GM18907 (cell line): Measurements from ENCODE around the gene RTN4RL1.

Experiments
- ATAC-seq: cut with Tn5 transposase; IDR thresholded peaks from one replicate; pipeline ENCODE4 v1.9.1; 2021; ENCODE audit warnings: mild to moderate bottlenecking, moderate library complexity; ENCODE audit not compliant: unreplicated experiment

RTN4RL1 gene

DNA sequence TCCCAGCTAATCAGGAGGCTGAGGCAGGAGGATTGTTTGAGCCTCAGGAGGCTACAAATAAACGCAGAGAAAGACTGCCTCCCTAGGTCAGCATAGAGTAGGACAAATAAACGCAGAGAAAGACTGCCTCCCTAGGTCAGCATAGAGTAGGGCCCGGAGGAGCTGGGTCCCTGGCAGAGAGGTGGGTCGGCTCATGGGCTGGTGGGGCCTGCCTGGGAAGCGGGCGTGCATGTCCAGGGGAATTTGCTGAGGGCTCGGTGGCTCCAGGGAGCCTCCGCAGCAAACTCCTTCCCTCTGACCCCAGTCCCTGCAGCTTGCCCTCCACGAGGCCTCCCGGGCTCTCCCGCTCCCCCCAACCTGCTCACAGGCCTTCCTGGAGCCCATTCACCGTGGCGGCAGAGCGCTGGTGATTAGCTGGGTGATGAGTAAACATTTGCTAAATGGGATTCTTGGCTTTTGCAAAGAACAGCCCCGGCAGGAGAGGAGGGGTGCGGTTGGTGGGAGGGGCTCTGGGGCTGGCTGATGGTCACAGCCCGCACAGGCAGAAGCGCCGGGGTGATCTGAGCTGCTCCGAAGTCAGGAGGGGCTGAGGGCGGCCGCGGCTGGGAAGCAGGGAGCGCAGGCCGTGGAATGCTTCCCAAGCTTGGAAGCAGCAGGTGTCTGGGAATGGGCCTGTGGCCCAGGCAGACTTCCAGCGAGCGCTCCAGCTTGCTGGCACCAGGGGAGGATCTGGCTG, 93.1 kb downstream of the RTN4RL1 start:
- ATAC-seq = no peak

DNA sequence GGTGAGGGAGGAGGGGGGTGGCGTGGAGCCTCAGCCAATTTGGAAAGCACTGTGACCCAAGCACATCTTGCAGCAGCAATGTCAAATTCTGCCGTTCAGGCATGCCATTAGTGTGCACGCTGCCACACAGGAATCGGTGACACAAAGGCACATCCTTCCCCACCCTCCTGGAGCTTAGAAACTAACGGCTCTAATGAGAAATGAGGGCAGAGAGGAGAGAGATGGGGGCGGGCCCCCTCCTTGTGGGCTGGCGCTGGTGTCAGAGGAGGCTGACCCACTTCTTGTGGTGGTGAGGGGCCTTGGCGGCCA, 94.8 kb downstream of the RTN4RL1 start:
- ATAC-seq = no peak

DNA sequence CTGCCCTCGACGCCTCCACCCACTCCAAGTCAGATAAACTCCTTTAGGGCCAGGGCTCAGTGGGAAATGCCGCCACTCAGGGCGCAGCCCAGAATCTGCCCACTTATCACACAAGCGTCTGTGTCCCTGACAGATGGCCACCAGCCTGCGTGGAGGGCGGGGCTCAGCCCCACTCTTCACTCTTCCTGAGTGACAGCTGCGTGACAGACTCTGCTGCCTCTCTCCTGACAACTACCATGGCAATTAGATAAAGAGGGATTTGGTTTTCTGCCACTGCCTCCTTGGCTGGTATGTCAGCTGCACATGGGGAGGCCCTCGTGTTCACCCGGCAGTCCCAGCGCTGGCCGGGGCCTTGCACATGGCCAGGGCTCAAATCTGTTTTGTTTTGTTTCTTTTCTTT, 96.2 kb downstream of the RTN4RL1 start:
- ATAC-seq = no peak

DNA sequence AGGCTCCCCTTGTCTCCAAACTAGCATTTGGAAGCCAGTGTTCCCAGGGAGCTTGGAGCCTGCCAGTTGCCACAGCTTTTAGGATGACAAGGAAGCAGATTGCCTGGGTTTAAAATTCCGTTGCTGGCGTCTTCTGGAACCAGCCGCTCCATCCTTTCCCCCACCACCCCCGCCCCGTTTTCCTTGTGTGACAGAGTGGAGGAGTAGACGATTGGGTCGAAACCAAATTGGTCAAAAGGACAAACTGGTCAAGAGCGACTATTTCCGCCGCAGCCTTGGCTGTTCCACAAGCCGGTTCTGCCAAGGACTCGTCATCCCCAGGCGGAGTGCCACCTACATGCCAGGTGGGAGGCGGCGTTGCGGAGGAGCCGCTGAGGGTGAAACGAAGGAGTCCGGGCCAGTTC, 104.2 kb downstream of the RTN4RL1 start:
- no peak for ATAC-seq

DNA sequence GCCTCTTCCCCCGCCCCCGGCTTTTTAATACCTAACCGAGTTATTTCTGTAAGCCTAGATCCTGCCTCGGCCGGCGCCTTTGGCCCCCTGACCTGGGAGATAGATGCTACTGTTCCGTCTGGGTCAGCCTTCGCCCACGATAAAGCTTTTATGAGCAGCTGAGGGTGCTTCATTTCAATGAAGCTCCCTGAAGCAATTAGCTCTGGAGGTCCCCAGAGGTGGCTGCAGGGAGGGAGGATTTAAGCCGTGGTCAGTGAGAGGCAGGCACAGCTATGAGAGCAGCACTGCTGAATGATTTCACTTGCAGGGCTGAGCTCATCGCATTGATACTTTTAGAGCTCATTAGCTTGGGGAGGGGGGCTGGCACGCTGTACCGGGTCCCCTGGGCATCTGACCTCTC, 105.9 kb downstream of the RTN4RL1 start:
- no peak for ATAC-seq

DNA sequence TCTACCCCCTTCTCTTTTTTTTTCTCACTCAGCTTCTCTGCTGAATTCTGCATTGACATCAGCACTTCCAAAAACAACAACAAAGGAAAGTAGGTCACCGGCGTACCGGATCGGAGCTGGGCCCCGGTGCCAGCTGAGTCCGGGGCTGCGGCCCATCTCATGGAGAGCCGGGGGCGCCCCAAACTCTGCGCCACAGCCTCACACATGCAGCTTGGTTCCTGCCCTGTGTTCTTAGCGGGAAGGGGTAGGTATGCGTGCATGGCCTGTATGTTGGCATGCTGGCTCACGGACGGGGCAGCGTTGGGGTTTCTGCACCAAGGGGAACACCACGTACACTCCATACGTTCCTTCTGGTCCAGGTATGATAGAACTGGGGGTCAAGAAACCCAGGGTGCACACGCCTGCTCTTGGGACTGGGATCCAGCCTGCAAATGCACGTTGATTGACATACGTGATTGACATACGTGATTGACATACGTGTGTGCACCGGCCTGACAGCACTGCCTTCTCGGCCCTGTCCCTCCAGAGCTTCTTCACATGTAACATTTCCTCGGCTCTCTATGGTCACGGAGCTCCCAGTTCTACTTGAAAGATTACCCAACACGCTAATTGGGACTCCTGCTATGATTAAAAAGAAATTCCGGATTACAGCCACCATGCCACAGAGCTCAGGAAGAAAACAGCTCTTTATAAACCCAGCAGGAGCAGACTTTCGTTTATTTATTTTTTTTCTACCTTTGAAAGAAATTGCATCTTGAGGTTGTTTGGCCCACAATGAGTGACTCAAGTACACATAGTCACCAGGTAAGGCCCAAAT, 106.6 kb downstream of the RTN4RL1 start:
- no peak for ATAC-seq

DNA sequence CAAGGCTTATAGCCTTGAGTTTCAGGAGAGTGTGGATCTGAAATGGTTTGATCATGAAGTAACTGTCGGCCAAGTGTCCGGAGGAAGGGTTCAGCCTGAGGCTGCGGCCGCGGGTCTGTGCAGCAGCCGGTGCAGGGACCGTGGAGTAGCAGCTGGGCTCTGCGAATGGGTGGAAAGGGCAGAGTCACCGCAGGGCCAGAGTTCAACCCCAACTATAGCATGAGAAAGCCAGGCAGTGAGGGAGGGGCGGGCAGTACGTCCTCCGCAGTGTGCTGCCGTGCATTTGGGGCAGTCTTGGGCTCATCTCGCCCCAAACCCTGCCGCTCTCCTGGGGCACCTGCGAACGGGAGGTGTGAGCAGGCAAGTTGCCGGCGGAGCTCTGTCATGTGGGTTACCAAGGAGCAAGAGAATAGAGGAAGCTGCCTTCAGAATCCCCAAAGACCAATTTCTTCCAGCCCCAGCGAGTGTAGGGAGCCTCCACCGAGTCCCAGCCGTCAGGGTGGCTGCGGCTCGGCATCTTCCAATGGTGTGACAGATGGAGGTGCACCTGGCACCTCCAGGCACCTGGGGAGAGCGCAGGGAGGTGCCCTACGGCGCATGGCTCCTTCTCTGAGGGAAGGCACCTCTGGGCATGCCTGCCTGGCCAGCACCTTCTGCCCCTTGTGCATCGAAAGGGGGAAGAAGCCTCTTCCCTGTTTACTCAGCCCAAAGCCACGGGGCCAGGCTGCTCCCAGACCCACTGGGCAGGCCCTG, 108.0 kb downstream of the RTN4RL1 start:
- no peak for ATAC-seq

GRCh38 chr17:1916316-1916715, 108.8 kb downstream of the RTN4RL1 start:
- no peak for ATAC-seq

DNA sequence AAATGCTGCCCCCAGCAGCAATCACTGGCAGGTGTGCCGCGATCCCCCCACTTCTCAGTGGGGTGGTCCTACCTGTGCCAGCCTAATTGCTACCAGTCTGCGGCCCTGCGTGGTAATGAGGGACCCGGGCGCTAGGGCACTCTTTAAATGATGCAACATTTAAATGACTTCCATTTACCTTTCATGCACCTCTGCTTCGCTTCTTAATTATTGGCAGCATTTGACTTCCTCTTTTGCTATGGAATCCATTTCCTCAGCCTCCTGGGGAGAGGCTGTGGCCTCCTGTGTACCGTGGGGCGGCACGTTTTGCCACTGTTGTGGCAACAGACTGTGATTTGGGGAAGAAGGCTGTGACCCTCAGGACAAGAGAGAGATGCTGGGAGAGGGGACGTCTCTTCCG, 109.2 kb downstream of the RTN4RL1 start:
- no peak for ATAC-seq

DNA sequence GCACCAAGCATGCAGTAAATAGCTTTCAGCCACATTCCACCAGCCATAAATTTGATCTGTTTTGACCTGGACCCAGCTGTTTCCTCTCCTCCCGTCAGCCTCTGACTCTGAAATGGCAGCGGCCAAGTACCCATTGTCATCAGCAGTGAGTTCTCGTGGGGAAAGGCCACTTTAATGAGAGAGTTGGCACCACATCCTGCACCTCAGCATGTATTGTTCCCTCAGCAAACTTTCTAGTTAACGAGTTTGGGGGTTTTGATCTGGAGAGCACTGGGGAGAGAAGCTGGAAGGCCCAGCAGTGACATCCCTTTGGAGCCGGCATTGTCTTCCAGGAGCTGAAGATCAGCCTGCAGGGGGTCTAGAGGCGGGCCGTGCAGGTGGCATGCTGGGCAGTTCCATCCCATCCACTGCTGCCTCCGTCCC, 110.5 kb downstream of the RTN4RL1 start:
- ATAC-seq = no peak

GRCh38 chr17:1913702-1914101, 111.4 kb downstream of the RTN4RL1 start:
- no peak for ATAC-seq

DNA sequence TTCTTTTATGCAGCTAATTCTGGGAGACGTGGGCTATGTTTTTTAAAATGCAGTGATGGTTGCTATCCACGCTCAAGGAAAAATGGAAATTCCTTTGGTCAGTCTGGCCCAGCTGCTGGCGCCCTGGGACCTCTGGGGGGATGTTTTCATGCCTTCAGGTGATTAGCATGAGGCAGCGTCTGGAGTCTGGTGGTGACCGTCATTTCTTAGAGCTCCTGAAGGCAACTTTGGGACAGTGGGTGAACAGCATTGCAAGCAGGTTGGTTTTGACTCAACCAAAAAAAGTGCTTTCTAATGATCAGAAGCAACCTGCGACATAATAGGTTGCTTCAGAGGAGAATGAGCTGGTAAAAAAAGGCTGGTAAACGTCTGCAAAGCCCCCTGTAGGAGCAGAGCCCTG, 113.0 kb downstream of the RTN4RL1 start:
- no peak for ATAC-seq

DNA sequence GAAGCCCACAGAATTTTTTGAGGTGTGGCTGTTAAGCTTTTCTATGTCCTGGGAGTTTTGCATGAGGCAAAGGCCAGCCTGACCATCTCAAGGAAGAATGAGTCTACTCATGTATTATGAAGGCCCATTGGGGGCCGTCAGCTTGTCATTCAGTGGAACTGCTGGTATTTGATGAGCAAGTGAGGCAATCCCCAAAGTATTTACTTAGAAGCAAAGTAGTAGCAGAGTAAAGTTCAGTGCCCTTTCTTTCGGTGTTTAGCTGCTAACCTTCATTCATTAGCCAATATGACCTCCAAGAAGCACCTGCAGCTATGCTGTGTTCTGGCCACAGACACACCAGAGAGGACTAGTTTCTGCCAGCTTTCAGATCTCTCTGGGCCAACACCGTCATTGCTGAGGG, 115.1 kb downstream of the RTN4RL1 start:
- no peak for ATAC-seq

DNA sequence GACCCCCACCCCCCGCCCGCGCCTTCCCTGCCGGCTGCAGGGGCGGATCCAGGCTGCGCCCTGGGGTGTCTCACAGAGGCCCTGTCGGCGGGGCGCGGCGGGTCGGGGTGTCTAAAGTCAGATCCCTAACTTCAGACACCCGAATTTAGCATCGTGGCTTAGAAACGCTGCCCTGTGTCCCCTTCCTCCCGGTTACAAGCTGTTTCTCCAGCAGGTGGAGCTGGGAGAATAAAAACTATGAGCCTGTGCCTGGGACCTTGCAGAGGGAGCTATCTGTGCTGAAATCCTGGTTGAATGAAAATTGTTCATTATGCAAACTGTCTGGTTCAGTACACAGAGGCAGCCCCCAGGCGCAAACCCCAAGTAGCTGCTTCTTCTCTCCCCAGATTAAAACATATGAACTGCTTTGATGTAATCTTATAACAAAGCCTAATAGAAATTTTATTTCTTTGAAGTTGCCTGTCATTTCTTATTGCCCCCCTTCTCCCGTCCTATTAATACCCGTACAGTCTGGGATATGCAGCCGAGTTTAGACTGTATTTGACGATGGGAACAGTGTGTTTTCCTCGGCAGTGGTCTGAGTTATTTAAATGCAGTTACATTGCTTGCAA, 116.3 kb downstream of the RTN4RL1 start:
- ATAC-seq = no peak

GRCh38 chr17:1907909-1908698, 117.0 kb downstream of the RTN4RL1 start:
- no peak for ATAC-seq

- no peak for ATAC-seq
Observed at GRCh38 chr17:1907216-1907631, 117.9 kb downstream of the RTN4RL1 start.

DNA sequence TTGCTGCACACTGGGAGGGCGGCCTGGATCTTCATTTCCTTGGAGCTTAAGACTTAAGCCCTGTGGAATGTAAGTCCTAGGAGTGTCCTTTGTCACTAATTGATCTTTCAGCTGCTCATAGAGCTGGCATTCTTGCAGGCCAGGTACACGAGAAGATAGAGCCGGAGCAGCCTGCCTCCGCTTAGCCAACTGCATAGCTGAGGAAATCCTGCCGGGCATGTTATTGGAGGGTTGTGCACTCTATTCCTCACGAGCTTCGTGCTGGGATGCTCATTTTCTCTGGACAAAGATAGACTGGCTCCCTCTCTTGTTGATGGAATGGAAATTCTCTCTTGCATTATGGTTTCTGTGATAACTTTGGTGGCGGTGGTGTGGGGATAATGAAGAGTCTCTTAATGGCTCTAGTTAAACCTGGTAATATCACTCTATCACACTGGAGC, 118.5 kb downstream of the RTN4RL1 start:
- no peak for ATAC-seq

GRCh38 chr17:1905190-1905913, 119.8 kb downstream of the RTN4RL1 start:
- no peak for ATAC-seq

- no peak for ATAC-seq
Observed at GRCh38 chr17:1904273-1905182, 120.6 kb downstream of the RTN4RL1 start.
